Fibroblast of skin of scalp (primary cell): ENCODE measurements around the gene SLC6A1.
"Not testable (repeated sequence)": the region's sequence is repeated elsewhere in the genome, so short reads cannot be mapped to it uniquely, and the experiment has no call there.

Experiments used
- DNase-seq: peaks from one replicate; pipeline ENCODE4 v3.0.0-alpha.2; 2013

The SLC6A1 gene

DNA sequence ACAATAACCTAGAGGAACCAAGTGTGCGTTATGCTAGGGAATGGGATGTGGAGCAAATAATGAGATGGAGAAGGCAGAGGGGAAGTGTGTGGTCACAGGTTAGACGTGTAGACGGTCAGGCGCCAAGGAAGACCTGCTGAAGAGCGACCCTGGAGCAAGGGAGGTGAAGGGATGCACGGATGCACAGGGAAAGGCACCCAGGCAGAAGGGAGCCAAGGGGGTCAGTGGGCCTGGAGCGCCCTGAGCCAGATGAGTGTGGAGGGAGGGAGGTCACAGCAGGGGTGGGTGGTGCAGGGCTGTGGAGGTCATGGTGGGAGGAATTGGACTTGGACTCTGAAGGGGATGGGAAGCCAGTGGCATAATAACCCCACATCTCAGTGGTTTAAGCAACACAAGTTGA lies 70.2 kb downstream of the SLC6A1 start:
- DNase-seq = no peak

DNA sequence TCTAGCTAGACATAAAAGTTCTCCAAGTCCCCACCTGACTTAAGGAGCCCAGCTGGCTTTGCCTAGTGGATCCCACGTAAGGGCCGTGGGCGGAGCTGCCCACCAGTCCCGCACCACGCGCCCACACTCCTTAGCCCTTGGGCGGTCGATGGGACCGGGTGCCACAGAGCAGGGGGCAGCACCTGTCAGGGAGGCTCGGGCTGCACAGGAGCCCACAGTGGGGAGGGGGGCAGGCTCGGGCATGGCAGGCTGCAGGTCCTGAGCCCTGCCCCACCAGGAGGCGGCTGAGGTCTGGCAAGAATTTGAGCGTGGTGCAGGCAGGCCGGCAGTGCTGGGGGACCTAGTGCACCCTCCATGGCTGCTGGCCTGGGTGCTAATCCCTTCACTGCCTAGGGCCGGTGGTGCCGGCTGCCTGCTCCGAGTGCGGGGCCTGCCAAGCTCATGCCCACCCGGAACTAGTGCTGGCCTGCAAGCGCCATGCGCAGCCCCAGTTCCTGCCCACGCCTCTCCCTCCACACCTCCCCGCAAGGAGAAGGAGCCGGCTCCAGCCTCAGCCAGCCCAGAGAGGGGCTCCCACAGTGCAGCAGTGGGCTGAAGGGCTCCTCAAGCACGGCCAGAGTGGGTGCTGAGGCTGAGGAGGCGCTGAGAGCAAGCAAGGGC lies 78.7 kb downstream of the SLC6A1 start:
- DNase-seq = no peak

DNA sequence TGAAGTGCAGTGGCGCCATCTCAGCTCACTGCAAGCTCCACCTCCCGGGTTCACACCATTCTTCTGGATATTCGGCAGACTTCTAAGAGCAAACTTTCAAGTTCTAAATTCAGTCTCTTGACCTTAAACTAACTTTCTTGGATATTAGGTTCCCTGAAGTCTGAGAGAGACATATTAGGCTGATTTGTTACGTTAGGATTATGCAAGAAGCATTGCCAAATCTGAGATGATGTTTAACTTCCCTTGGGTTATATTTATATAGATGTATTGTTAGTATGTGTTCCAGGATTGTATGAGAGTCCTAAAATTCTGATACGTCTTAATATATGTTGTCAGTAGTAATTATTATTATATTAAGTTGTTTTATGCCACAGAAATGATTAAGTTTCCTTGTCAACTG lies 80.1 kb downstream of the SLC6A1 start:
- no peak for DNase-seq

DNA sequence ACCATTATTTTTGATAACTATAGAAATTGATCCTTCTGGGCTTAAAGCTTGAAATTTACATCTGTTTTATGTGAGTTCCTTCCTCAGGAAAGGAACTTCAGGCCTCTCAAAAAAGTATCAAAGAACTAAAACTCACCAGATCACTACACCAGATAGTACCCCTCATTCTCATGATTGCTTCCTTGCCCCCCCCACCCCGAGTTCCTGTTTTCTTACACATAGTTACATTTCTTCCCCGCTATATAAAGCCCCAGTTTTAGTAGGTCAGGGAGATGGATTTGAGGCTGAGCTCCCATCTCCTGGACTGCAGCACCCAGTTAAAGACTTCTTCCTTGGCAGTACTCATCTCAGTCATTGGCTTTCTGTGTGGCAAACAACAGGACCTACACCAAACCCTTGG lies 81.5 kb downstream of the SLC6A1 start:
- no peak for DNase-seq

DNA sequence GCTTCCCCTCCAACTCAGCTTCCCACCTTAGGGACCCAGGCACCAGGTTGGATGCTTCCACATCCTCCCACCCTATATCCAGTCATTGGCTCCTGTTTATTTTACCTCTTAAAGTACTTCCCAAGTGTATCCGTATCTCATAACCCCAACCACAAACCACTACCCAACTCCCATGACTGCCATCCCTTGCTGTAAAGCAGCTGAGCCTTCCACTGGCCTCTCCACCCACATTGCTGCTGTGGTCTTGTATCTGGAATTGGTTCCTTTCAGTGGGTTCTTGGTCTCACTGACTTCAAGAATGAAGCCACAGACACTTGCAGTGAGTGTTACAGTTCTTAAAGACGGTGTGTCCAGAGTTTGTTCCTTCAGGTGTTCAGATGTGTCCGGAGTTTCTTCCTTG lies 81.9 kb downstream of the SLC6A1 start:
- no peak for DNase-seq

DNA sequence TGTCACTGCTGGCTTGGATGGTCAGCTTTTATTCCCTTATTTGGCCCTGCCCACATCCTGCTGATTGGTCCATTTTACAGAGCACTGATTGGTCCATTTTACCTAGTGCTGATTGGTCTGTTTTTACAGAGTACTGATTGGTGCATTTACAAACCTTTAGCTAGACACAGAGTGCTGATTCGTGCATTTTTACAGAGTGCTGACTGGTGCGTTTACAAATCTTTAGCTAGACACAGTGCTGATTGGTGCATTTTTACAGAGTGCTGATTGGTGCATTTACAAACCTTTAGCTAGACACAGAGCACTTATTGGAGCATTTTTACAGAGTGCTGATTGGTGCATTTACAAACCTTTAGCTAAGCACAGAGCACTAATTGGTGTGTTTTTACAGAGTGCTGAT lies 82.6 kb downstream of the SLC6A1 start:
- not testable (repeated sequence) for DNase-seq

DNA sequence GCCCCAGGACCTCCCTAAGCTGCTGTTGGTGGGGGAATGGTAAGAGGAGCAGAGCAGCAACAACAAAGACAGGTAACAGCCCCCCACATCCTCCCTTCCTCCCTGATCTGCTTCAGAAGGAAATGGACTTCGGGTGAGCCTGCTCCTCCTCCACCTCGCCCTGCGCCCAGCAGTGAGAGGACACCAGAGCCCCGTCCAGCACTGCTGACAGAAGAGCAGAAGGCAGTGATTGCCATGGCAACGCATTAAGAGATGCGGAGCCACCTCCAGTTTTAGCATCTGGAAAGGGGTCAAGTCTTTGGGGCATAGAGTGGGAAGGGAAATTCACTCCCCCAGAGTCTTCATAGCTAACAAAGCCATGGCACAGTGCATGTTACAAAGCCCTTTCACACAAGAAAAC lies 84.2 kb downstream of the SLC6A1 start:
- no peak for DNase-seq

DNA sequence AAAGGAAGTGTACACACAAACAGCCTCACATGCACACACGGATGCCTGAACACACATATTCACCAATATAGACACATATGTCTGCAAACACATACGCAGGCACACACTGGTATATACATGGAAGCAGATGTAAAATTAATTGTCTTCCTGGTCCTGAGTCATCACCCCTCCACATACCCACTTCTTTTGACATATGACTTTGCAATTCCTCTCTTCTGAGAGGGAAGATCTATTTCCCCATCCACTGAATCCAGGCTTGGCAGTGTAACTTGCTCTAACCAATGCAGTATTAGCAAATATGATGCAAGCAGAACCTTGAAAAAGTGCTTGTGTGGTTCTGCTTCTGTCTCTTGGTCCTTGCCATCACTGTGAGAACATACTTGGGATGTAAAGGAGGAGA lies 84.9 kb downstream of the SLC6A1 start:
- peak; percentile 24 for DNase-seq

DNA sequence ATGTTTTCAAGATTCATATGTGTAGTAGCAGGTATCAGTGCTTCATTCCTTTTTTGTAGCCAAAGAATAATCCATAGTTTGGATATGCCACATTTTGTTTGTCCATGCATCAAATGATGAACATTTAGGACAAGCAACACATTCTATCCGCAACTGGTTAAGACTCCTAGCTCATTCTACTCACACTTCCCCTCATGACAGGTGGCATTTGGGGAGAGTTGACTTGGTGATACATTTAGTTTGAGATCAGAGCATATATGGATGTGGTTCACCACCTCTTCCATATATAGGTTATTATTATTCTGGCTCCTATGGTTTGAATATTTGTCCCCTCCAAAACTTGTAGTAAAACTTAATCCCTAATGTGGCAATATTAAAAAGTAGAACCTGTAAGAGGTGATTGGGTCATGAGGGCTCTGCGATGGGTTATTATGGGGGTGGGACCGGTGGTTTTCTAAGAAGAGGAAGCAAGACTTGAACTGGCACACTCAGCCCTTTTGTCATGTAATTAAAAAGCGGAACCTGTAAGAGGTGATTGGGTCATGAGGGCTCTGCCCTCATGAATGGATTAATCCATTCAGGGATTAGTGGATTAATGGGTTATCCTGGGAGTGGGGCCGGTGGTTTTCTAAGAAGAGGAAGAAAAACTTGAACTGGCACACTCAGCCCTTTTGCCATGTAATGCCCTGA lies 86.4 kb downstream of the SLC6A1 start:
- DNase-seq = no peak

DNA sequence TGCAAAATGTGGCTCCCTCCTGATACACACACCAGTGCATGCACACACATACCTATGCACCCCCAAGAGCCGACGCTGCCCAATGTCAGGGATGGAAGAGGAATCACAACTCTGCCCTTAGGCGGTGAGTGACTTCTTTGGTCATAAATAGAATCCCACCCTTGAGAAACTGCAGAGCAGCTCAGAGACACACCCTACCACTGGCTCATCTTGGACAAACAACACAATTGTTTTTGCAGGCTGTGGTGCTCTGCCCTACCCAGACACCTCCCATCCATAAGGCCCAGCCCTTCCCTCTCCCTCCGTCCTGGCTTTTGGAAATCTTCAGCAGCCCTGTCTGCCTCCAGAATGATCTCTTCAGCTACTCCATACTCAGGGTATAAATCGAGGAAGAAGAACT lies 87.9 kb downstream of the SLC6A1 start:
- peak; percentile 12 for DNase-seq

DNA sequence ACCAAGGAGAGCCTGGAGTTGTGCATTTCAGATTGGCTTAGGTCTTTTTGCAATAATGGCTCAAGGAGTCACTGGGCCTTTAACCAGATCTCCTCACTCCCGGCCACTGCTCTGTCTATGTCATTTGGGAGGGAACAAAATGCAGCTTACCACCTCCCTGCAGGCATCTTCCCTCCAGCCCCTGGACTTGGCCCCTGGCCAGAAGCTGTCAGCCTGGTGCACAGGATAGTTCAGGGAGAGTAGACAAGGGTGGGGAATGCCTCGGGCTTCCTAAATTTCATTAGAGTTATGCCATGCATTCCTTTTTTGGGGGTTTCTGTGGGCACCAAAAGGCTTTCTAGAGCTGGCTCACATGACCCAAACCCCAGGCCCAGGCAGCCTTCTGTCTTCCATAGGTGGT lies 91.5 kb downstream of the SLC6A1 start:
- DNase-seq = no peak

DNA sequence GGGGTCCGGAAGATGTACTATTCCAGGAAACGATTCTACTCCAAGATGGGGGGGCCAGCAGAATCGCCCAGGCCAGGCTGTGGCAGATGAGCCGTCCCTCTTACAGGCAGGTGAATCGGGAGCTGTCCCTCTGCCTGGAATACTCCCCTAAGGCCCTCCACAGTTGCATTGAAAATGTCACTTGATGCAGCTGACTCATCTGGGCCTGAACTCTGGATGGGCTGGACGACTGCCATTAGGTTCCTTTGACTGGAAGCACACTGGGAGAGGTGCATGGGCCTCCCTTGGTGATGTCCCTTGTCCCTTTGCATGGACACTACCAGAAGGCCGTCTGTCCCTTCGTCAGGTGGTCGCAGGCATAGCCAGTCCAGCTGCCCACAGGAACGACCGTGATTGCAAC lies 92.1 kb downstream of the SLC6A1 start:
- no peak for DNase-seq

DNA sequence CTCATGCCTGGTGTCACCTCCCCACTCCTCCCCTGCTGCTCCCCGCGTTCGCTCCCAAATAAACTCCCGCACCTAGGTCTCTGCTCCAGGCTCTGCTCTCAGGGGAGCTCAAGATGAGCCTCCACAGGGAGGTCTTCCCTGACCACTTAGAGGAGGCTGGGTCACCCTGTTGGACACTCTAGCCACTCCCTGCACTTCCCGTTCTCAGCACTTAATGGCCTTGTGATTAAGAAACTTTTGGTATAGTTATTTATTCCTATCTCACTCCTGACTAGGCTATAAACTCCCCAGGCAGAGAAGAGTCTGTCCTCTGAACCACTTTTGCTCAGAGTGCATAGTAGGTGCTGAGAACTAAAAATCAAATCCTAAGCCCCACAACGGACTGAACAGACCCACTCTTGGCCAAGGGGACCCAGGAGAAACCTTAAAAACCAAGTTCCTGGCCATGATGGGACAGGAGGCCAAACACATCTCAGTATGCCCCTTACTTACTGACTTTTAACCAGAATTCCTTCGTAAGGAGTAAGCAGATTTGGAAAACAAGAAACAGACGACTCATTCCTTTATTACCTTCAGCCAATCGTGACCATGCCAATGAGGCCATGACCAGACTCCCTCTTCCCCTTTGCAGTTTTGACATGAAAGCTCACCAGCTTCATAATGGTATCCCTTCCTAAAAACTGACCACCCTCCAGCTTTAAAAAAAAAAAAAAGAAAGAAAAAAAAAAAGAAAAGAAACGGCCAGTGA lies 92.7 kb downstream of the SLC6A1 start:
- DNase-seq = peak; percentile 17

DNA sequence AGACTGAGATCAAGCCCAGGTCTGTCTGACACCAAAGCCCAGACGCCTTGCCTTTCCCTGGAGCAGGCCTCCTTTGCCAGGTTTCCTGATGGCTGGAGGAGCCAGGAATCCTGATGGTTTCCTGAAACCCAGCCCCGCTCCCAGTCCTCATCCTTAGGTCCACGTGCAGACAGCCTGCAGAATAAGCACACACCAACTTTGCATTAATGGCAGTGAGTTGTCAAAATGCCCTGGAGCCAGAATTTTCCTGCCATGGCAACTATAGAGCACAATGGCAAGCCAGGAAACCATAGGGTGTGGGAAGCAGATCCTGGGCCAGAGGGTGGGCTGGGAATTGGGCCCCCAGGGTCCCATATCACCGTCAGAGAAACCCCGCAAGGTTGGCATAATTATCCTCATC lies 94.3 kb downstream of the SLC6A1 start:
- no peak for DNase-seq

DNA sequence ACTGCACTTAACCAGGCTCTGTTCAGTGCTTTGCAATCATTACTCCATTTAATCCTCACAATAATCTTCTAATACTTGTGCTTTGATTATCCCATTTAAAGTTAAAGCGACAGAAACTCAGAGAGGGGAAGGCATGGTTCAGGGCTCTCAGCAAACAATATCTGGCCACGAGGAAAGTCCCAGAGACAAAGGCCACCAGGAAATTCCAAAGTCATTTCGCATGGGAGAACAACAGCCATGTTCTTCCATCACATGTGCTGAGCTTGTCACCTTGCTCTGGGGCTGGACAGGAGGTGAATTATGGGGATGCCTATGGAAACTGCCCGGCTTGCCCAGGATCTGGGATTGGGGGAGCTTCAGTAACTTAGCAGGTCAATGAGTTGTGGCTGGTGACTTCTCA lies 95.5 kb downstream of the SLC6A1 start:
- no peak for DNase-seq

DNA sequence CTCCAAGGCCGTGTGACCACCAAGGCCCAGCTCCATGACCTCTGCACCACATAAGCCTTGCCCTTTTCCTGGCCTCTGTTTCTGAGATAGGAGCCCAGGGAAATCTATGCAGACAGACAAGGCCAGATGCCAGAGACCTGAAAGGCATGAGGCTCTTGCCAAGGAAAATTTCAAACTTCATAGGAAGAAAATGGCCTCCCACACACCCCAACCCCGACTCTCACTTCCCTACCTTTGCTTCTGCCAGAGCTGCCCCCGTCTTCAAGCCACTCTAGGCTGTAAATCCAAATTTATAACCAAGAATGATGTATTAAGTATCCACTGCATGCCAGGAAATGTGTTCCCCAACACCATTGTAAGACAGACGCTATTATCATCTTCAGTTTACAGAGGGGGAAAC lies 96.3 kb downstream of the SLC6A1 start:
- DNase-seq = no peak
